KMS-11 (cell line): Measurements from ENCODE around the gene MASP2.
"Not testable (repeated sequence)": the region's sequence is repeated elsewhere in the genome, so short reads cannot be mapped to it uniquely, and the experiment has no call there.

Experiments used
- H2AFZ ChIP-seq: fragments of 200-600 bp; sonication (generic); 2 replicates; pipeline ENCODE4 v1.6.1; 2016; ENCODE audit warnings: antibody characterized with exemption, mixed run types, low read depth
- H3K27ac ChIP-seq: fragments of 200-600 bp; sonication (generic); 2 replicates; pipeline ENCODE4 v1.6.1; 2016; ENCODE audit warnings: mild to moderate bottlenecking, mixed run types
- H3K27me3 ChIP-seq: fragments of 200-600 bp; sonication (generic); 2 replicates; pipeline ENCODE4 v1.6.1; 2017; ENCODE audit warnings: mild to moderate bottlenecking, low read depth, mixed run types, moderate library complexity; ENCODE audit not compliant: insufficient read depth
- H3K36me3 ChIP-seq: fragments of 200-600 bp; sonication (generic); 2 replicates; pipeline ENCODE4 v1.6.1; 2017; ENCODE audit warnings: mild to moderate bottlenecking, mixed run types; ENCODE audit not compliant: insufficient read depth
- H3K4me1 ChIP-seq: fragments of 200-600 bp; sonication (generic); 2 replicates; pipeline ENCODE4 v1.6.1; 2016; ENCODE audit warnings: mild to moderate bottlenecking, low read depth, mixed run types; ENCODE audit not compliant: poor library complexity, severe bottlenecking
- H3K4me2 ChIP-seq: fragments of 200-600 bp; sonication (generic); 2 replicates; pipeline ENCODE4 v1.7.0; 2016; ENCODE audit warnings: mild to moderate bottlenecking, mixed run types
- H3K4me3 ChIP-seq: fragments of 200-600 bp; sonication (generic); IDR thresholded peaks from 2 replicates; pipeline ENCODE4 v1.6.1; 2017; ENCODE audit warnings: low read depth, low read length, mixed read lengths; ENCODE audit not compliant: insufficient read depth
- H3K79me2 ChIP-seq: fragments of 200-600 bp; sonication (generic); 2 replicates; pipeline ENCODE4 v1.6.1; 2016; ENCODE audit warnings: low read depth, mixed run types; ENCODE audit not compliant: insufficient read depth
- H3K9ac ChIP-seq: fragments of 200-600 bp; sonication (generic); 2 replicates; pipeline ENCODE4 v1.6.1; 2016; ENCODE audit warnings: mild to moderate bottlenecking, mixed run types
- H4K20me1 ChIP-seq: fragments of 200-600 bp; sonication (generic); 2 replicates; pipeline ENCODE4 v1.6.1; 2016; ENCODE audit warnings: mild to moderate bottlenecking, mixed run types; ENCODE audit not compliant: insufficient read depth
- CTCF ChIP-seq: fragments of 200-600 bp; sonication (generic); conservative IDR thresholded peaks from 2 replicates; pipeline ENCODE4 v1.6.1; 2017; ENCODE audit warnings: low read depth, mild to moderate bottlenecking, antibody characterized with exemption, low read length, moderate library complexity, mixed read lengths

MASP2 gene

GRCh38 chr1:10990828-10991227 is 56.2 kb downstream of the MASP2 start:
- Histone ChIP-seq H3K79me2 (no peaks in the 10 kb centered on the region), H3K27ac (no peak overlapping the region), H3K4me3 (no peak overlapping the region), H2AFZ (no peak overlapping the region), H3K36me3 (no peaks in the 10 kb centered on the region), H3K27me3 (peaks cover 34% of the 10 kb centered on the region), H3K4me2 (no peak overlapping the region), H3K9ac (no peak overlapping the region), H4K20me1 (no peaks in the 10 kb centered on the region), H3K4me1 (no peaks in the 10 kb centered on the region)
- no peak for TF ChIP-seq CTCF

GRCh38 chr1:10989920-10990516 is 57.0 kb downstream of the MASP2 start:
- not testable (repeated sequence) for H3K4me1 ChIP-seq, H3K27ac ChIP-seq, H4K20me1 ChIP-seq, H3K4me2 ChIP-seq, H3K9ac ChIP-seq, H3K36me3 ChIP-seq, H3K79me2 ChIP-seq, H3K4me3 ChIP-seq, H2AFZ ChIP-seq
- peaks cover 41% of the 10 kb centered on the region for H3K27me3 ChIP-seq

GRCh38 chr1:10989095-10989494 is 57.9 kb downstream of the MASP2 start:
- no peak overlapping the region for H3K4me2 ChIP-seq
- no peak overlapping the region for H3K9ac ChIP-seq
- no peak for TF ChIP-seq CTCF
- H3K4me3 ChIP-seq, result no peak overlapping the region
- no peaks in the 10 kb centered on the region for H3K79me2 ChIP-seq
- H3K4me1 ChIP-seq, result no peaks in the 10 kb centered on the region
- H3K27ac ChIP-seq, result no peak overlapping the region
- H3K27me3 ChIP-seq, result peaks cover 47% of the 10 kb centered on the region
- no peaks in the 10 kb centered on the region for H3K36me3 ChIP-seq
- no peaks in the 10 kb centered on the region for H4K20me1 ChIP-seq
- no peak overlapping the region for H2AFZ ChIP-seq

GRCh38 chr1:10987840-10988417 is 59.1 kb downstream of the MASP2 start:
- no peak for TF ChIP-seq CTCF
- Histone ChIP-seq H3K4me1 (no peaks in the 10 kb centered on the region), H3K4me3 (no peak overlapping the region), H3K4me2 (no peak overlapping the region), H3K27ac (no peak overlapping the region), H2AFZ (no peak overlapping the region), H3K79me2 (no peaks in the 10 kb centered on the region), H4K20me1 (no peaks in the 10 kb centered on the region), H3K9ac (no peak overlapping the region), H3K27me3 (peaks cover 46% of the 10 kb centered on the region), H3K36me3 (no peaks in the 10 kb centered on the region)

- TF ChIP-seq CTCF, result no peak
- H3K4me1 ChIP-seq, result no peaks in the 10 kb centered on the region
- no peak overlapping the region for H2AFZ ChIP-seq
Measured at GRCh38 chr1:10986525-10986890, 60.5 kb downstream of the MASP2 start.

More at GRCh38 chr1:10986525-10986890, 60.5 kb downstream of the MASP2 start:
- no peaks in the 10 kb centered on the region for H3K79me2 ChIP-seq
- H3K36me3 ChIP-seq, result no peaks in the 10 kb centered on the region
- H3K4me2 ChIP-seq, result no peak overlapping the region
- H3K4me3 ChIP-seq, result no peak overlapping the region
- H3K27me3 ChIP-seq, result peaks cover 49% of the 10 kb centered on the region
- no peaks in the 10 kb centered on the region for H4K20me1 ChIP-seq
- no peak overlapping the region for H3K27ac ChIP-seq
- no peak overlapping the region for H3K9ac ChIP-seq
